Caco-2 (cell line): Measurements from ENCODE around the gene PHC2. TPM values are rescaled to one million over a fixed set of nuclear protein-coding genes. Genes with fewer than 3 reads are reported as not detected.

ENCODE experiments used
- BruUV-seq: library from RNA; stranded (reverse); fragments of 400-500 nt; replicated peaks from 2 replicates; lab custom pipeline; 2021; lab: Mats Ljungman, UMichigan
- CTCF ChIA-PET: fragments of 300-600 bp; sonication (Branson Sonifier 250); formaldehyde crosslinking; loops from one replicate; lab custom pipeline; 2022; ENCODE audit warnings: antibody characterized with exemption; lab: Charles Lee
- POLR2A ChIA-PET: fragments of 300-600 bp; sonication (Branson Sonifier 250); formaldehyde crosslinking; loops from one replicate; lab custom pipeline; 2022; ENCODE audit warnings: antibody characterized with exemption; lab: Charles Lee
- DNase-seq, 2 experiments: peaks; one replicate each; pipeline versions ENCODE4 v3.0.0 to v3.0.0-alpha.2; 2020 to 2022
- H3K27me3 ChIP-seq: replicated peaks from 2 replicates; pipeline ENCODE4 v1.6.0; 2011; ENCODE audit warnings: low read length; ENCODE audit not compliant: control insufficient read depth, insufficient read depth
- H3K36me3 ChIP-seq: 2 replicates; pipeline ENCODE4 v1.5.1; 2011; ENCODE audit warnings: low read length; ENCODE audit not compliant: control insufficient read depth, insufficient read depth
- H3K4me1 ChIP-seq: fragments of 250-450 bp; sonication (Bioruptor Pico); 2 replicates; pipeline ENCODE4 v1.5.1; 2020; ENCODE audit warnings: mild to moderate bottlenecking
- H3K4me3 ChIP-seq: 2 replicates; pipeline ENCODE4 v1.5.1; 2011; ENCODE audit warnings: low read depth, mild to moderate bottlenecking, control low read depth, low read length
- H3K9me3 ChIP-seq: fragments of 250-450 bp; sonication (Bioruptor Pico); 2 replicates; pipeline ENCODE4 v1.5.1; 2020; ENCODE audit warnings: mild to moderate bottlenecking, moderate library complexity
- H3K27ac Mint-ChIP-seq: one replicate; pipeline ENCODE4 v1.8.0; 2022; ENCODE audit warnings: mixed read lengths; ENCODE audit not compliant: unreplicated experiment
- H3K27me3 Mint-ChIP-seq: one replicate; pipeline ENCODE4 v1.8.0; 2022; ENCODE audit warnings: mixed read lengths; ENCODE audit not compliant: insufficient read depth, unreplicated experiment
- H3K36me3 Mint-ChIP-seq: one replicate; pipeline ENCODE4 v1.8.0; 2022; ENCODE audit warnings: mild to moderate bottlenecking, mixed read lengths; ENCODE audit not compliant: insufficient read depth, unreplicated experiment
- H3K4me1 Mint-ChIP-seq: one replicate; pipeline ENCODE4 v1.8.0; 2022; ENCODE audit warnings: low read depth, mixed read lengths; ENCODE audit not compliant: unreplicated experiment
- H3K4me3 Mint-ChIP-seq: one replicate; pipeline ENCODE4 v1.8.0; 2022; ENCODE audit warnings: mild to moderate bottlenecking, moderate library complexity, mixed read lengths; ENCODE audit not compliant: unreplicated experiment
- H3K9me3 Mint-ChIP-seq: one replicate; pipeline ENCODE4 v1.8.0; 2022; ENCODE audit warnings: mixed read lengths; ENCODE audit not compliant: unreplicated experiment
- intact Hi-C: fragments of 100-400 bp; cut with micrococcal nuclease; formaldehyde crosslinking; loops from one replicate; pipeline ENCODE4 v1.10.0; 2022; ENCODE audit not compliant: unreplicated experiment
- total RNA-seq: library from RNA; stranded (reverse); gene quantifications from 2 replicates; pipeline ENCODE4 v1.2.3, GENCODE V29; 2022
- TF ChIP-seq, protein P1 (sequence below), 2 experiments: fragments of 200-600 bp in 1 of 2; IDR thresholded peaks; 1 replicate in 1 of 2; 2 replicates in 1 of 2; pipeline versions ENCODE4 v1.5.1 to v1.8.0; 2011 to 2022; ENCODE audit warnings: antibody characterized with exemption in 1 of 2, control low read depth in 1 of 2, inconsistent platforms in 1 of 2, low read depth in 1 of 2, low read length in 1 of 2, mild to moderate bottlenecking in 1 of 2, moderate library complexity in 1 of 2; ENCODE audit not compliant: insufficient read depth in 1 of 2, severe bottlenecking in 1 of 2, unreplicated experiment in 1 of 2

Gene PHC2
- total RNA-seq, 1 experiment from 2014 or later: 35.2 TPM

DNA sequence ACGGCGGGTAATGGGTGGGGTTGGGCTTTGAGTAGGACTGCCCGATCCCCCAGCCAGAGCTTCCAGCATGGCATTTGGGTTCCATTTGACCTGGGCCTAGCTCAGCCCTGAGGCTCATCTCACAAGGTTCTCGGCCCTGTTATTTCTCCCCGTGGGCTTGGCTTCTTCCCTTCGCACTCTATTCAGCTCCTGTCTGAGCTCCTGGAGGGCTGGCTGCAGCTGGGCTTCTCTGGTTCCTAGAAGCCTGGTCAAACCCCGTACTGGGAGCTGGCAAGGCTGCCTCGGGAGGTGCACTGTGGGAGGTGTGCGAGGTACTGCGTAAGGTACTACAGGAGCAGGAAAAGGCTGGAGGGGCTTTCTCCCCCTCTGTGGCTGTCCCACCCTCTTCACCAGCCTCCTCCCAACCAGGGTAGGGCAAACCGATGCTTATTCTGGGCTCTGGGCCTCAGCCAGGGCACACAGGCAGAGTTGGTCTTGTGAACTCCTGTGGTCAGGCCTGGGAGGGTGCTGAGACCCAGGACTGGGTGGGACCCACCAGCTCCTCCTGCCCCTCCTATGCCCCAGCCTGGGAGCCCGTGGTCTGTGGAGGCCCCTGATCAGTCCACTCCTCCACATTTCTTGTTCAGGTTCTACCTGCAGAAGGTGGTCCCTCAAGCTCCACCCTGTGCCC, 110.8 kb downstream of the PHC2 start:
- peaks cover 2% of the 10 kb centered on the region; the same call in 1 of the 2 replicates for H3K36me3 ChIP-seq
- Mint-ChIP-seq H3K27me3 (peaks cover 5% of the 10 kb centered on the region), H3K27ac (no peak overlapping the region), H3K4me3 (no peak overlapping the region), H3K9me3 (no peaks in the 10 kb centered on the region), H3K36me3 (peaks cover 8% of the 10 kb centered on the region), H3K4me1 (no peaks in the 10 kb centered on the region)
- ChIA-PET CTCF (interaction anchor here (1.2 kb wide), 1 partner anchor 25 kb away, joined by 6 read pairs; no protein-coding TSS in a partner anchor), POLR2A (no interaction called here)
- BruUV-seq: no TSS peak
- H3K9me3 ChIP-seq: no peaks in the 10 kb centered on the region
- no peaks in the 10 kb centered on the region for H3K4me1 ChIP-seq
- H3K4me3 ChIP-seq: no peak overlapping the region
- H3K27me3 ChIP-seq: no peaks in the 10 kb centered on the region
- TF ChIP-seq, protein P1, sequence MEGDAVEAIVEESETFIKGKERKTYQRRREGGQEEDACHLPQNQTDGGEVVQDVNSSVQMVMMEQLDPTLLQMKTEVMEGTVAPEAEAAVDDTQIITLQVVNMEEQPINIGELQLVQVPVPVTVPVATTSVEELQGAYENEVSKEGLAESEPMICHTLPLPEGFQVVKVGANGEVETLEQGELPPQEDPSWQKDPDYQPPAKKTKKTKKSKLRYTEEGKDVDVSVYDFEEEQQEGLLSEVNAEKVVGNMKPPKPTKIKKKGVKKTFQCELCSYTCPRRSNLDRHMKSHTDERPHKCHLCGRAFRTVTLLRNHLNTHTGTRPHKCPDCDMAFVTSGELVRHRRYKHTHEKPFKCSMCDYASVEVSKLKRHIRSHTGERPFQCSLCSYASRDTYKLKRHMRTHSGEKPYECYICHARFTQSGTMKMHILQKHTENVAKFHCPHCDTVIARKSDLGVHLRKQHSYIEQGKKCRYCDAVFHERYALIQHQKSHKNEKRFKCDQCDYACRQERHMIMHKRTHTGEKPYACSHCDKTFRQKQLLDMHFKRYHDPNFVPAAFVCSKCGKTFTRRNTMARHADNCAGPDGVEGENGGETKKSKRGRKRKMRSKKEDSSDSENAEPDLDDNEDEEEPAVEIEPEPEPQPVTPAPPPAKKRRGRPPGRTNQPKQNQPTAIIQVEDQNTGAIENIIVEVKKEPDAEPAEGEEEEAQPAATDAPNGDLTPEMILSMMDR (IDR thresholded peaks at IDR 0.05; ENCODE audit: insufficient read depth in 1 of 2, low read depth in 1 of 2, low read length in 1 of 2, severe bottlenecking in 1 of 2, unreplicated experiment in 1 of 2): no peak
- intact Hi-C loops: no loop called here
- DNase-seq: no peak

DNA sequence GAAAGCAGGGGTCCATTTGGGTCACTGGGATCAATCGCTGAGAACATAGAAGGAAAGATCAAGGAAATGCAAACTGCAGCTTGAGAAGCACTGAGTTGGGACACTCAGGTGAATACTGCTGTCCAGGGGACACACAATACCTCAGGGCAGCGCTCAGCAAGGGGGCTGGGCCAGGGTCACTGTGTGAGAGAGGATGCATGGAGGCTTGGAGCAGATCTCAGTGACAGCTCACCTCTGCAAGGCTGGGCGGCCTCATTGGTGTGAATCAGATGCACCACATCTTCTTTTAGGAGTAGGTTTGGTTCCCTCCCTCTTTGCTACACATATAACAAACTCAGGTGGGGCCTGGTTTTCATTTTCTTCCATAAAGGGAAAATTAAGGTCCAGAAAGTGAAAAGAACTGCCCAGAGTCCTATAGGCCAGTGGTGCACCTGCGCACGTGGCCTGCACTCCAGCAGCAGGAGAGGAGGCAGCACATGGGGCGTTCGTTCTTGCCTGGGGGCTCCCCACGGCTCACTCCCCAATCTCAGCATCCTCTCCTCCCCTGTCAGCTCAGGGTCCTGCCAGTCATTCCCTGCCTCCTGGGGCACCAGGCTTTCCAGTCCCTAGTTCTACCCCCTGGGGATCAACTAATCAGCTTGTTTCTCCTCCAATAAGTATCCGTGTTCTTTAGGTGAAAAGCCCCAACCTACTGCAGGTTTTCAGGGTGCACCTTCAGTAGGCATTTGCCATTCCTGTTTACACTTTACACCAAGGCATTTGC, 111.5 kb downstream of the PHC2 start:
- intact Hi-C loops: no loop called here
- Mint-ChIP-seq H3K36me3 (peaks cover 5% of the 10 kb centered on the region), H3K27ac (no peak overlapping the region), H3K4me3 (no peak overlapping the region), H3K27me3 (peaks cover 5% of the 10 kb centered on the region), H3K9me3 (no peaks in the 10 kb centered on the region), H3K4me1 (no peaks in the 10 kb centered on the region)
- ChIA-PET CTCF (no interaction called here), POLR2A (no interaction called here)
- DNase-seq: no peak
- BruUV-seq: no TSS peak
- Histone ChIP-seq H3K27me3 (no peaks in the 10 kb centered on the region), H3K4me1 (no peaks in the 10 kb centered on the region), H3K36me3 (peaks cover under 1% of the 10 kb centered on the region; the same call in 1 of the 2 replicates), H3K9me3 (no peaks in the 10 kb centered on the region), H3K4me3 (no peak overlapping the region)
- TF ChIP-seq, protein P1 (IDR thresholded peaks at IDR 0.05; ENCODE audit: insufficient read depth in 1 of 2, low read depth in 1 of 2, low read length in 1 of 2, severe bottlenecking in 1 of 2, unreplicated experiment in 1 of 2): no peak

DNA sequence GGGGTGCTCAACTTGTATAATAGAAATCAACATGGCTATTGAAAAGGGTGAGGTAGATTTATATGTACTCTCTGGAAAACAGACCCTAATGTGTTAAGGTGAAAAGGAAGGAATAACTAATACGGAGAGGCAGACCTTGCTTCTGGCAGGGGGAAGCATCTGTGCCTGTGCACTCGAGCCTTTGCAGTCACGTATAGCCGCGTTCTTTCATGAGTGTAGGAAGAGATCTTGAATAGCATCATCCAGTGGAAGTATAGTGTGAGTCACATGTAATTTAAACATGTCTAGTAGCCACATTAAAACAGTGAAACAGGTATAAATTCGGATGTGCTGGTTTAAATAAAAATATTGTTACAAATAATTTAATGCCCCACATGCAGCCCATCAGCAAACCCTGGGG, 112.9 kb downstream of the PHC2 start:
- H3K4me3 Mint-ChIP-seq: no peak overlapping the region
- no peak overlapping the region for H3K27ac Mint-ChIP-seq
- no peaks in the 10 kb centered on the region for H3K9me3 ChIP-seq
- TF ChIP-seq, protein P1 (IDR thresholded peaks at IDR 0.05; ENCODE audit: insufficient read depth in 1 of 2, low read depth in 1 of 2, low read length in 1 of 2, severe bottlenecking in 1 of 2, unreplicated experiment in 1 of 2): no peak
- H3K27me3 ChIP-seq: no peaks in the 10 kb centered on the region
- CTCF ChIA-PET: no interaction called here
- intact Hi-C loops: no loop called here
- H3K36me3 ChIP-seq: no peaks in the 10 kb centered on the region
- peaks cover 5% of the 10 kb centered on the region for H3K36me3 Mint-ChIP-seq
- no peaks in the 10 kb centered on the region for H3K9me3 Mint-ChIP-seq
- H3K4me1 Mint-ChIP-seq: no peaks in the 10 kb centered on the region
- peaks cover 5% of the 10 kb centered on the region for H3K27me3 Mint-ChIP-seq
- POLR2A ChIA-PET: no interaction called here
- BruUV-seq: no TSS peak
- no peak overlapping the region for H3K4me3 ChIP-seq
- DNase-seq: no peak
- no peaks in the 10 kb centered on the region for H3K4me1 ChIP-seq
